Mesenchymal stem cell (in vitro differentiated cells and primary cell): ENCODE results near the gene SMYD2.

Experiments used
- DNase-seq: peaks from one replicate; pipeline ENCODE4 v3.0.0-alpha.2; 2013
- H2AFZ ChIP-seq: one replicate; pipeline ENCODE4 v1.6.1; 2013; ENCODE audit warnings: low read depth, mild to moderate bottlenecking, control low read depth, inconsistent platforms, low read length, moderate library complexity
- H2AK5ac ChIP-seq: 2 replicates; pipeline ENCODE4 v1.6.1; 2013; ENCODE audit warnings: low read length, moderate library complexity, mild to moderate bottlenecking, inconsistent platforms; ENCODE audit not compliant: severe bottlenecking
- H2BK120ac ChIP-seq: one replicate; pipeline ENCODE4 v1.6.1; 2013; ENCODE audit warnings: low read depth, mild to moderate bottlenecking, inconsistent platforms, low read length, moderate library complexity
- H2BK12ac ChIP-seq, 2 experiments: one replicate each; pipeline ENCODE4 v1.6.1; 2013; ENCODE audit warnings: inconsistent platforms in 2 of 2, low read length in 2 of 2, mild to moderate bottlenecking in 2 of 2, moderate library complexity in 2 of 2, control low read depth in 1 of 2
- H2BK15ac ChIP-seq: one replicate; pipeline ENCODE4 v1.6.1; 2013; ENCODE audit warnings: mild to moderate bottlenecking, low read depth, inconsistent platforms; ENCODE audit not compliant: poor library complexity, severe bottlenecking
- H2BK5ac ChIP-seq: 2 replicates; pipeline ENCODE4 v1.6.1; 2013; ENCODE audit warnings: low read depth, mild to moderate bottlenecking, low read length, control low read depth, inconsistent platforms; ENCODE audit not compliant: poor library complexity, severe bottlenecking
- H3K14ac ChIP-seq, 2 experiments: one replicate each; pipeline ENCODE4 v1.6.1; 2013; ENCODE audit warnings: inconsistent platforms in 2 of 2, low read length in 2 of 2, control low read depth in 1 of 2, mild to moderate bottlenecking in 1 of 2, moderate library complexity in 1 of 2
- H3K18ac ChIP-seq, 2 experiments: one replicate each; pipeline ENCODE4 v1.6.1; 2013; ENCODE audit warnings: inconsistent platforms in 2 of 2, low read length in 2 of 2, control low read depth in 1 of 2, low read depth in 1 of 2, mild to moderate bottlenecking in 1 of 2
- H3K23ac ChIP-seq, 2 experiments: one replicate each; pipeline ENCODE4 v1.6.1; 2013; ENCODE audit warnings: inconsistent platforms in 2 of 2, low read length in 2 of 2, mild to moderate bottlenecking in 2 of 2, moderate library complexity in 2 of 2, control low read depth in 1 of 2
- H3K27ac ChIP-seq: 2 replicates; pipeline ENCODE4 v1.5.1; 2013; ENCODE audit warnings: mild to moderate bottlenecking, moderate library complexity, low read length, control low read depth, inconsistent platforms; ENCODE audit not compliant: poor library complexity, severe bottlenecking
- H3K27me3 ChIP-seq, 2 experiments: 2 replicates each; pipeline versions ENCODE4 v1.6.1 to v1.7.0; 2013; ENCODE audit warnings: low read length in 2 of 2, mild to moderate bottlenecking in 2 of 2, moderate library complexity in 2 of 2, control low read depth in 1 of 2, inconsistent platforms in 1 of 2; ENCODE audit not compliant: control insufficient read depth in 1 of 2, insufficient read depth in 1 of 2
- H3K36me3 ChIP-seq, 2 experiments: 2 replicates each; pipeline versions ENCODE4 v1.6.1 to v1.7.0; 2013; ENCODE audit warnings: low read length in 2 of 2, control low read depth in 1 of 2, inconsistent platforms in 1 of 2, low read depth in 1 of 2, mild to moderate bottlenecking in 1 of 2; ENCODE audit not compliant: insufficient read depth in 2 of 2, control insufficient read depth in 1 of 2
- H3K4ac ChIP-seq, 2 experiments: one replicate each; pipeline ENCODE4 v1.6.1; 2013; ENCODE audit warnings: inconsistent platforms in 2 of 2, low read length in 2 of 2, mild to moderate bottlenecking in 2 of 2, moderate library complexity in 2 of 2, control low read depth in 1 of 2, low read depth in 1 of 2
- H3K4me1 ChIP-seq: 2 replicates; pipeline ENCODE4 v1.6.1; 2013; ENCODE audit warnings: low read depth, low read length, control low read depth; ENCODE audit not compliant: control insufficient read depth, insufficient read depth
- H3K4me2 ChIP-seq: 2 replicates; pipeline ENCODE4 v1.6.1; 2013; ENCODE audit warnings: low read length, mild to moderate bottlenecking, inconsistent platforms; ENCODE audit not compliant: poor library complexity, severe bottlenecking
- H3K4me3 ChIP-seq, 2 experiments: 2 replicates each; pipeline versions ENCODE4 v1.5.1 to v1.7.0; 2013; ENCODE audit warnings: low read length in 2 of 2, mild to moderate bottlenecking in 2 of 2, control low read depth in 1 of 2, low read depth in 1 of 2; ENCODE audit not compliant: insufficient read depth in 1 of 2
- H3K79me1 ChIP-seq: replicated peaks from 2 replicates; pipeline ENCODE4 v1.6.1; 2013; ENCODE audit warnings: mild to moderate bottlenecking, control low read depth, low read length, inconsistent platforms; ENCODE audit not compliant: poor library complexity, severe bottlenecking
- H3K9ac ChIP-seq: 2 replicates; pipeline ENCODE4 v1.7.0; 2013; ENCODE audit warnings: mild to moderate bottlenecking, low read length, moderate library complexity
- H3K9me3 ChIP-seq: 2 replicates; pipeline ENCODE4 v1.7.0; 2013; ENCODE audit warnings: mild to moderate bottlenecking, low read length; ENCODE audit not compliant: control insufficient read depth
- H4K8ac ChIP-seq: one replicate; pipeline ENCODE4 v1.6.1; 2013; ENCODE audit warnings: inconsistent platforms, mild to moderate bottlenecking, low read length, moderate library complexity
- H4K91ac ChIP-seq: one replicate; pipeline ENCODE4 v1.6.1; 2013; ENCODE audit warnings: mild to moderate bottlenecking, low read length, inconsistent platforms
- WGBS: methylation state at CpG from one replicate; pipeline ENCODE4 v1.1.7; 2013; ENCODE audit warnings: mixed read lengths; 5-methylcytosine and 5-hydroxymethylcytosine counted together

Gene SMYD2

DNA sequence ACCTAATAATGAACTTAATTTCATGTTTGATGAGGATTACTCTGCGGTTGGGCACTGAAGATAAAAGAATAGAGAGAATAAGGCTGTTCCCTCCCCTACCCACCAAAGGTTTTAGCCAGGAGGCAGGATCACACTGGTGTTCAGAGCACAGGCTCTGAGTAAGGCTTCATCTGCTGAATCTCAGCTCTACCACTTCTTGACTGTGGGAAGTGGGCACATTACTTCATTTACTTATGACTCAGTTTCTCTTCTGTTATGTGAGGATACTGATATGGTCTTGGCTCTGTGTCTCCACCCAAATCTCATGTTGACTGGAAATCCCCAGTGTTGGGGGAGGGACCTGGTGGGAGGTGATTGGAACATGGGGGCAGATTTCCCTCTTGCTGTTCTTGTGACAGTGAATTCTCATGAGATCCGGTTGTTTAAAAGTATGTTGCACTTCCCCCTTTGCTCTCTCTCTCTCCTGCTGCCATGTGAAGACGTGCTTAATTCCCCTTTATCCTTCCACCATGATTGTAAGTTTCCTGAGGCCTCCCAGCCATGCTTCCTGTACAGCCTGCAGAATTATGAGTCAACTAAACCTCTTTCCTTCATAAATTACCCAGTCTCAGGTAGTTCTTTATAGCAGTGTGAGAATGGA is 79.7 kb downstream of the SMYD2 start:
- no peak overlapping the region for H3K4me3 ChIP-seq
- H2BK15ac ChIP-seq = no peak overlapping the region
- no peaks in the 10 kb centered on the region for H3K9me3 ChIP-seq
- no peak overlapping the region for H2AFZ ChIP-seq
- no peak overlapping the region for H3K9ac ChIP-seq
- WGBS = 91% methylated on average over 3 of the region's 3 CpGs
- no peak overlapping the region for H3K4ac ChIP-seq
- no peak overlapping the region for H4K8ac ChIP-seq
- no peak overlapping the region for H4K91ac ChIP-seq
- no peak for DNase-seq
- H2BK5ac ChIP-seq = no peak overlapping the region
- no peaks in the 10 kb centered on the region for H3K27me3 ChIP-seq
- H2AK5ac ChIP-seq = no peak overlapping the region
- H3K18ac ChIP-seq = no peak overlapping the region
- no peak overlapping the region for H2BK12ac ChIP-seq
- peaks cover 18% of the 10 kb centered on the region for H3K79me1 ChIP-seq
- H3K27ac ChIP-seq = peak overlapping the region; percentile 16
- H3K36me3 ChIP-seq = peaks cover 62 to 63% of the 10 kb centered on the region in 2 experiments
- H2BK120ac ChIP-seq = no peak overlapping the region
- no peak overlapping the region for H3K23ac ChIP-seq
- no peak overlapping the region for H3K14ac ChIP-seq
- peaks cover 8% of the 10 kb centered on the region for H3K4me1 ChIP-seq
- H3K4me2 ChIP-seq = no peak overlapping the region

DNA sequence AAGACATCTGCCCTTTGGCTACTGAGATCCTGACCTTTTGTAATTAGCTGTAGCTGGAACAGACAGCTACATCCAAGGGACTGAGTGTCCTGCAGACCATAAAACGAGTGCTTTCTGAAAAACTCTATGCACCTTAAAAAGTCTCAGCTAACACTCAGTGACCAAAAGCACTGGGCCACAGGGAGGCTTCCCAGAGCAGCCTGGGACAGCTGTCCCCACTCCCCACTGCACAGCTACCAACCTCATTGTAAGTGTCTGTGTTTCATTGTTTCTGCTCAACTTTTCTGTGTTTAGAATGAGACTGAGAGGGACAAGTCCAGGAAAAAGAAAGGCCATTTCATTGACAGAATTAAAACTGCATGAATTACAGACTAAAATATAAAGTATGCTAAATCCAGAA is 80.7 kb downstream of the SMYD2 start:
- WGBS = 8% methylated on average over 1 of the region's 1 CpG
- no peak overlapping the region for H3K4me3 ChIP-seq
- H3K14ac ChIP-seq = no peak overlapping the region
- no peak overlapping the region for H3K18ac ChIP-seq
- H2BK120ac ChIP-seq = no peak overlapping the region
- H2BK5ac ChIP-seq = no peak overlapping the region
- no peak overlapping the region for H2AFZ ChIP-seq
- H3K23ac ChIP-seq = no peak overlapping the region
- no peak overlapping the region for H2BK15ac ChIP-seq
- H4K8ac ChIP-seq = no peak overlapping the region
- H3K4me2 ChIP-seq = no peak overlapping the region
- no peak overlapping the region for H2AK5ac ChIP-seq
- no peaks in the 10 kb centered on the region for H3K9me3 ChIP-seq
- H3K9ac ChIP-seq = no peak overlapping the region
- no peak overlapping the region for H3K27ac ChIP-seq
- H3K36me3 ChIP-seq = peaks cover 56 to 59% of the 10 kb centered on the region in 2 experiments
- peaks cover 8% of the 10 kb centered on the region for H3K4me1 ChIP-seq
- no peak overlapping the region for H3K4ac ChIP-seq
- H2BK12ac ChIP-seq = no peak overlapping the region
- H4K91ac ChIP-seq = no peak overlapping the region
- no peak for DNase-seq
- H3K27me3 ChIP-seq = no peaks in the 10 kb centered on the region
- H3K79me1 ChIP-seq = peaks cover 18% of the 10 kb centered on the region

DNA sequence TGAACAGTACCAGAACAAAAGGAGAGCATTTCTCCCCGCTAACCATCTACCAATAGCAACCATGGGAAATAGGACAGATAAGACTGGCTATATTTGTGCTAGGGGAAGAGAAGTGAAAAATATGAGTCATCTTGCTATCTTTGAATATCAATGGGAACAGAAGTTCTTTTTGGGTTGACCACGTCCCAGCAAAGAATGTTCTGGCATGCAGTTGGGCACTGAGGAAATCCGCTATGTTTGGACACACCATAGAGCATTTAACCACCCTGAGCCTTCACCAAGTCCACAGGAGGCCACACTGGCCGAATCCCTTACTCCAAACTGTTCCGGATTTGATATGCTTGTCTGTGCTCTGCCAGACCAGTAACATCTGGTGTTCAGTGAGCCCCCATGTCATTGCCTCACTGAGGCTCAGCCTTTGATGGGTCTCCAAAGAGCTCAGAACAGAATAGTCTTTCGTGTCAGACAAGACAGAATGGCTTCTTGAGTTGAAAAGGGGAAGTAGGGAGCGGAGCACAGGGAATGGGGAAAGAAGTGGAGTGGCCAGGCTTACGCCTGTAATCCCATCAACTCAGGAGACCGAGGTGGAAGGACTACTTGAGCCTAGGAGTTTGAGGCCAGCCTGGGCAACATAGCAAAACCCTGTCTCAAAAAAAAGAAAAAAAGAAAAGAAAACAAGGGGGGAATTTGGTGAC is 81.4 kb downstream of the SMYD2 start:
- DNase-seq = peak; percentile 37
- no peak overlapping the region for H2BK5ac ChIP-seq
- no peak overlapping the region for H4K91ac ChIP-seq
- H4K8ac ChIP-seq = peak overlapping the region; percentile 69
- H3K23ac ChIP-seq = no peak overlapping the region
- H3K36me3 ChIP-seq = peaks cover 51 to 56% of the 10 kb centered on the region in 2 experiments
- no peaks in the 10 kb centered on the region for H3K27me3 ChIP-seq
- H2BK120ac ChIP-seq = no peak overlapping the region
- no peak overlapping the region for H3K4me3 ChIP-seq
- no peaks in the 10 kb centered on the region for H3K9me3 ChIP-seq
- peaks cover 18% of the 10 kb centered on the region for H3K79me1 ChIP-seq
- peak overlapping the region in 1 of 2 experiments; percentile 18 for H3K14ac ChIP-seq
- no peak overlapping the region for H3K18ac ChIP-seq
- peak overlapping the region; percentile 8 for H3K27ac ChIP-seq
- no peak overlapping the region for H2AFZ ChIP-seq
- no peak overlapping the region for H3K4me2 ChIP-seq
- no peak overlapping the region for H2BK12ac ChIP-seq
- no peak overlapping the region for H3K4ac ChIP-seq
- no peak overlapping the region for H2BK15ac ChIP-seq
- peaks cover 8% of the 10 kb centered on the region for H3K4me1 ChIP-seq
- no peak overlapping the region for H3K9ac ChIP-seq
- 93% methylated on average over 9 of the region's 9 CpGs for WGBS
- H2AK5ac ChIP-seq = no peak overlapping the region

DNA sequence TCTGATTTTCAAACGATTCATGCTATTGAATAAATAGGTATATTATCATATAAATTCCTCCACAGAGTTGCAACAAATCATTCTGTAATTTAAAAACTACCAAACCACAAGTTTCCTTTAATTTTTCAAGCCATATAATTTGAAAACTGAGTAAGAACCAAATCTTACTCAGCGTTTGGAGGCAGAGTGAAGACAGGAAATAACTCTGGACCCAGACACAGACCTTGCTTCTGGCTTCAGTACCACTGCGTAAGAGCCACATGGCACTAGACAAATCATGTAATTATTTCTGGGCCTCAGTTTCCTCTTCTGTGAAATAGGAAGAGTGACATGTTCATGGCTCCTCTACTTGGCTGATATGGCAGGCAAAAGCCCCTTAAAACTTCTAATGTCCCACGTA is 82.4 kb downstream of the SMYD2 start:
- H3K4ac ChIP-seq = no peak overlapping the region
- H3K9ac ChIP-seq = peak overlapping the region; percentile 15
- H3K18ac ChIP-seq = peak overlapping the region in 1 of 2 experiments; percentile 46
- no peak overlapping the region for H3K4me2 ChIP-seq
- H3K4me1 ChIP-seq = peaks cover 8% of the 10 kb centered on the region
- peak overlapping the region in 1 of 2 experiments; percentile 48 for H3K4me3 ChIP-seq
- no peak for DNase-seq
- H2BK120ac ChIP-seq = no peak overlapping the region
- no peak overlapping the region for H4K8ac ChIP-seq
- peaks cover 47 to 52% of the 10 kb centered on the region in 2 experiments for H3K36me3 ChIP-seq
- WGBS = 80% methylated on average over 3 of the region's 4 CpGs
- peaks cover 18% of the 10 kb centered on the region for H3K79me1 ChIP-seq
- H3K27me3 ChIP-seq = no peaks in the 10 kb centered on the region
- no peak overlapping the region for H3K27ac ChIP-seq
- no peak overlapping the region for H2AK5ac ChIP-seq
- H3K9me3 ChIP-seq = no peaks in the 10 kb centered on the region
- H3K14ac ChIP-seq = no peak overlapping the region
- no peak overlapping the region for H3K23ac ChIP-seq
- H2AFZ ChIP-seq = no peak overlapping the region
- no peak overlapping the region for H4K91ac ChIP-seq
- no peak overlapping the region for H2BK5ac ChIP-seq
- H2BK12ac ChIP-seq = no peak overlapping the region
- no peak overlapping the region for H2BK15ac ChIP-seq
